Prostate gland (tissue), 2 donors: ENCODE measurements around the gene EPS15. TPM values are rescaled to one million over a fixed set of nuclear protein-coding genes. Genes with fewer than 3 reads are reported as not detected.

Experiments
- DNase-seq: peaks from one replicate; pipeline ENCODE4 v3.0.0-alpha.2; 2019; ENCODE audit warnings: low spot score
- H3K27ac ChIP-seq, 2 donors: fragments of 200-600 bp; sonication (generic); 2 replicates each; pipeline ENCODE4 v1.5.1; 2017 to 2019
- H3K27me3 ChIP-seq: fragments of 200-600 bp; sonication (generic); replicated peaks from 2 replicates; pipeline ENCODE4 v1.5.1; 2019; ENCODE audit not compliant: insufficient read depth
- H3K36me3 ChIP-seq, 2 donors: fragments of 200-600 bp; sonication (generic); 1 replicate in 1 of 2; 2 replicates in 1 of 2; pipeline versions ENCODE4 v1.5.1 to v1.8.1; 2017 to 2019
- H3K4me1 ChIP-seq: fragments of 200-600 bp; sonication (generic); replicated peaks from 2 replicates; pipeline ENCODE4 v1.5.1; 2019
- H3K4me3 ChIP-seq, 2 donors: fragments of 200-600 bp; sonication (generic); 2 replicates each; pipeline ENCODE4 v1.5.1; 2017 to 2019
- H3K9me3 ChIP-seq: fragments of 200-600 bp; sonication (generic); 2 replicates; pipeline ENCODE4 v1.5.1; 2017
- CTCF ChIP-seq, 4 experiments: fragments of 200-600 bp in 2 of 4; fragments of 450-650 bp in 2 of 4; sonication (generic) in 2 of 4; IDR thresholded peaks; 1 replicate in 3 of 4; 2 replicates in 1 of 4; pipeline ENCODE4 v1.5.1; 2016 to 2019; ENCODE audit warnings: antibody characterized with exemption in 4 of 4, mild to moderate bottlenecking in 2 of 4, moderate library complexity in 2 of 4
- POLR2A ChIP-seq: fragments of 450-650 bp; IDR thresholded peaks from one replicate; pipeline ENCODE4 v1.6.1; 2016; ENCODE audit warnings: antibody characterized with exemption, mild to moderate bottlenecking
- POLR2AphosphoS5 ChIP-seq: sonication (generic); formaldehyde crosslinking; IDR thresholded peaks from one replicate; pipeline ENCODE4 v1.6.1; 2017; ENCODE audit warnings: antibody characterized with exemption
- WGBS: methylation state at CpG from one replicate; pipeline ENCODE4 v1.1.5; 2018; 5-methylcytosine and 5-hydroxymethylcytosine counted together
- intact Hi-C: fragments of 100-400 bp; cut with DNase I; formaldehyde crosslinking; loops from one replicate; pipeline ENCODE4 v1.14.2; 2022
- total RNA-seq, 2 donors: library from RNA; depleted of rRNA; stranded (reverse); fragments of >200 nt; gene quantifications; one replicate each; pipeline ENCODE4 v1.1.0, GENCODE V29; 2016

Gene EPS15
- total RNA-seq, 2 donors from 2014 or later, result 62.4 to 70.4 TPM

GRCh38 chr1:51552929-51553807 is 34.1 kb upstream of the EPS15 start:
- no peaks in the 10 kb centered on the region for H3K36me3 ChIP-seq
- WGBS, result 93% methylated on average over 11 of the region's 11 CpGs
- no peaks in the 10 kb centered on the region for H3K4me1 ChIP-seq
- DNase-seq, result no peak
- intact Hi-C loops, result no loop called here
- H3K27me3 ChIP-seq, result no peaks in the 10 kb centered on the region
- TF ChIP-seq CTCF (IDR thresholded peaks at IDR 0.05), result no peak
- TF ChIP-seq POLR2AphosphoS5, result no peak
- TF ChIP-seq POLR2A, result no peak
- no peak overlapping the region for H3K27ac ChIP-seq
- no peak overlapping the region for H3K4me3 ChIP-seq
- no peaks in the 10 kb centered on the region for H3K9me3 ChIP-seq

DNA sequence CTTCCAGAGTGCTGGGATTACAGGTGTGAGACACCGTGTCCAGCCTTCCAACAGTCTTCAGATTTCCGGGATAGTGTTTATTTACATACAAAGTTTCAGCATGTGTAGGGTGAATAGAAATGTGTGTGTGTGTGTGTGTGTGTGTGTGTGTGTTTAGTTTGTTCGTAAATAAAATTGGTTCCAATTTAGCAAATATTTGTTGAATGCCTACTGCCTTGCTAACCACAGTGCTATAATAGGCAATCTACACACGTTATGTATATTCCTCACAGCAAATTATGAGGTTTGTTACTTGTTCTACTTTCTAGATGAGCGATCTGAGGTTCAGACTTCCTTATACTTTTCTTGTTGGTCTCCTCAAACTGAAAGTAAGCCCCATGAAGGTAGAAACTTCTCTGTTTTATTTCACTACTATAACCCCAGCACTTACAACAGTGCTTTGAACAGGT is 32.8 kb upstream of the EPS15 start:
- Histone ChIP-seq H3K4me3 (no peak overlapping the region), H3K27ac (peak overlapping the region; percentile 42 to 58), H3K36me3 (no peaks in the 10 kb centered on the region), H3K4me1 (no peaks in the 10 kb centered on the region), H3K27me3 (no peaks in the 10 kb centered on the region), H3K9me3 (no peaks in the 10 kb centered on the region)
- WGBS, result 41% methylated on average over 5 of the region's 5 CpGs
- peak; percentile 51 for DNase-seq
- no peak for TF ChIP-seq CTCF (IDR thresholded peaks at IDR 0.05)
- peak; percentile 57 for TF ChIP-seq POLR2AphosphoS5
- TF ChIP-seq POLR2A, result no peak
- intact Hi-C loops, result no loop called here

- no peak for DNase-seq
- Histone ChIP-seq H3K9me3 (no peaks in the 10 kb centered on the region), H3K27me3 (no peaks in the 10 kb centered on the region), H3K36me3 (no peaks in the 10 kb centered on the region), H3K4me1 (no peaks in the 10 kb centered on the region), H3K27ac (peak overlapping the region in 1 of 2 donors; percentile 58), H3K4me3 (no peak overlapping the region)
- whole genome bisulfite sequencing, result 79% methylated on average over 2 of the region's 2 CpGs
- intact Hi-C loops, result no loop called here
- TF ChIP-seq POLR2AphosphoS5 (no peak), POLR2A (no peak), CTCF (IDR thresholded peaks at IDR 0.05) (no peak)
Observed at GRCh38 chr1:51551081-51551480, 32.0 kb upstream of the EPS15 start.

DNA sequence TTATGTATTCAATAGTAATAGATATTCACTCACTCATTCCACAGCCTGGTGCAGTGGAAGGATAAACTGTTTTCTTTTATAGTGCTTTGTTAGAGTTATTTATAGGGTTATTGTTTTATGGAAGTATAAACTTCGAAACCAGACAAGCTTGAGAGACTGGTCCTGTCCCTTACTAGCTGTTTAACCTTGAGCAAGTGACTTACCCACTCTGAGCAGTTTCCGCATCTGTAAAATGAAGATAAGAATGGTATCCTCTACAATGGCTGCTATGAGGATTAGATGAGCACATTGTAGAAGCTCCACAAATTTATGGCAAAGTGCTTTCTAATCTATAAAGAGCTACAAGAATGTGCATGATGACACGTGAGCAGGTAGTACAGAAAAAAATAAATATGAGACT is 30.8 kb upstream of the EPS15 start:
- H3K9me3 ChIP-seq, result no peaks in the 10 kb centered on the region
- no peak for DNase-seq
- H3K4me1 ChIP-seq, result no peaks in the 10 kb centered on the region
- no peaks in the 10 kb centered on the region for H3K36me3 ChIP-seq
- H3K27me3 ChIP-seq, result no peaks in the 10 kb centered on the region
- 47% methylated on average over 3 of the region's 3 CpGs for WGBS
- TF ChIP-seq POLR2A, result no peak
- TF ChIP-seq POLR2AphosphoS5, result peak; percentile 65
- TF ChIP-seq CTCF (IDR thresholded peaks at IDR 0.05), result peak in 1 of 4 experiments; percentile 1
- H3K27ac ChIP-seq, result peak overlapping the region in 1 of 2 donors; percentile 52
- H3K4me3 ChIP-seq, result no peak overlapping the region
- intact Hi-C loops, result no loop called here
